HepG2 (cell line): ENCODE data around the gene TNFRSF6B. TPM values are rescaled to one million over a fixed set of nuclear protein-coding genes. Genes with fewer than 3 reads are reported as not detected.
A peak's percentile ranks its signal among the peaks of the same experiment; 100 is the strongest.

Experiments
- AGO2 ChIP-seq: fragments of 200-400 bp; formaldehyde crosslinking; optimal IDR thresholded peaks from 2 replicates; pipeline ENCODE3; 2017; ENCODE audit warnings: mild to moderate bottlenecking, low read depth, low read length, moderate library complexity
- FOXC1 ChIP-seq: sonication (generic); formaldehyde crosslinking; IDR thresholded peaks from 2 replicates; pipeline ENCODE4 v1.8.0; 2022; ENCODE audit warnings: mild to moderate bottlenecking, missing genetic modification reagents, borderline replicate concordance
- KAT7 ChIP-seq: IDR thresholded peaks from 2 replicates; pipeline ENCODE4 v1.6.1; 2018; ENCODE audit warnings: borderline replicate concordance, missing compliant biosample characterization
- MYNN ChIP-seq: sonication (generic); formaldehyde crosslinking; IDR thresholded peaks from 2 replicates; pipeline ENCODE4 v1.4.0; 2020; ENCODE audit warnings: mild to moderate bottlenecking, low read depth, missing genetic modification reagents
- SRSF1 ChIP-seq: fragments of 200-400 bp; formaldehyde crosslinking; optimal IDR thresholded peaks from 2 replicates; pipeline ENCODE3; 2017; ENCODE audit warnings: mild to moderate bottlenecking, low read depth, low read length, moderate library complexity
- ZMYM4 ChIP-seq: sonication (generic); formaldehyde crosslinking; IDR thresholded peaks from 2 replicates; pipeline ENCODE4 v1.8.1; 2023; ENCODE audit warnings: mild to moderate bottlenecking, missing genetic modification reagents
- ZNF20 ChIP-seq: sonication (generic); formaldehyde crosslinking; IDR thresholded peaks from 2 replicates; pipeline ENCODE4 v1.4.0; 2020; ENCODE audit warnings: mild to moderate bottlenecking, moderate library complexity, missing genetic modification reagents
- ZNF619 ChIP-seq: sonication (generic); formaldehyde crosslinking; IDR thresholded peaks from 2 replicates; pipeline ENCODE4 v1.4.0; 2020; ENCODE audit warnings: mild to moderate bottlenecking, missing genetic modification reagents
- ZNF839 ChIP-seq: sonication (generic); formaldehyde crosslinking; IDR thresholded peaks from 2 replicates; pipeline ENCODE4 v1.4.0; 2020; ENCODE audit warnings: missing genetic modification reagents, mild to moderate bottlenecking, borderline replicate concordance
- ZSCAN20 ChIP-seq: sonication (generic); formaldehyde crosslinking; IDR thresholded peaks from 2 replicates; pipeline ENCODE4 v1.4.0; 2020; ENCODE audit warnings: missing genetic modification reagents, mild to moderate bottlenecking, borderline replicate concordance
- polyA plus RNA-seq, 8 experiments: library from polyadenylated mRNA; depleted of rRNA in 3 of 8; stranded (reverse) in 7 of 8; unstranded in 1 of 8; fragments of >200 nt; fragmentation: Illumina TruSeq in 4 of 8; extraction: Trizol in 4 of 8; gene quantifications; 2 replicates each; pipeline versions ENCODE4 v1.2.1 to v1.2.3, GENCODE V29; 2011 to 2016; ENCODE audit warnings: low read depth in 4 of 8, missing spikeins in 1 of 8, mixed read lengths in 1 of 8; ENCODE audit not compliant: insufficient read depth in 1 of 8
- total RNA-seq, 5 experiments: library from RNA; depleted of rRNA; stranded (reverse); fragments of >200 nt; fragmentation: Illumina TruSeq; extraction: Trizol; gene quantifications; 2 replicates each; pipeline ENCODE4 v1.2.3, GENCODE V29; 2016; ENCODE audit warnings: low read depth in 1 of 5
- TF ChIP-seq, protein P1 (sequence below): sonication (generic); formaldehyde crosslinking; IDR thresholded peaks from 2 replicates; pipeline ENCODE4 v1.5.1; 2020; ENCODE audit warnings: mild to moderate bottlenecking, missing genetic modification reagents, borderline replicate concordance
- TF ChIP-seq, protein P2 (sequence below): sonication (generic); formaldehyde crosslinking; IDR thresholded peaks from 2 replicates; pipeline ENCODE4 v1.8.1; 2023; ENCODE audit warnings: mild to moderate bottlenecking, missing genetic modification reagents
- TF ChIP-seq, protein P3 (sequence below): IDR thresholded peaks from 2 replicates; pipeline ENCODE4 v1.6.1; 2016; ENCODE audit warnings: low read depth, missing genetic modification reagents, missing compliant biosample characterization
- TF ChIP-seq, protein P4 (sequence below): IDR thresholded peaks from 2 replicates; pipeline ENCODE4 v1.6.1; 2016; ENCODE audit warnings: mild to moderate bottlenecking, missing biosample characterization, missing genetic modification reagents
- TF ChIP-seq, protein P5 (sequence below): sonication (generic); formaldehyde crosslinking; IDR thresholded peaks from 2 replicates; pipeline ENCODE4 v1.5.0; 2020; ENCODE audit warnings: mild to moderate bottlenecking, missing genetic modification reagents

Gene TNFRSF6B
- total and polyA plus RNA-seq, 2 of the 13 experiments (the other 11 are each of a cell fraction or from before 2014, with no cell fraction given) = 0.24 TPM; not detected in 1

DNA sequence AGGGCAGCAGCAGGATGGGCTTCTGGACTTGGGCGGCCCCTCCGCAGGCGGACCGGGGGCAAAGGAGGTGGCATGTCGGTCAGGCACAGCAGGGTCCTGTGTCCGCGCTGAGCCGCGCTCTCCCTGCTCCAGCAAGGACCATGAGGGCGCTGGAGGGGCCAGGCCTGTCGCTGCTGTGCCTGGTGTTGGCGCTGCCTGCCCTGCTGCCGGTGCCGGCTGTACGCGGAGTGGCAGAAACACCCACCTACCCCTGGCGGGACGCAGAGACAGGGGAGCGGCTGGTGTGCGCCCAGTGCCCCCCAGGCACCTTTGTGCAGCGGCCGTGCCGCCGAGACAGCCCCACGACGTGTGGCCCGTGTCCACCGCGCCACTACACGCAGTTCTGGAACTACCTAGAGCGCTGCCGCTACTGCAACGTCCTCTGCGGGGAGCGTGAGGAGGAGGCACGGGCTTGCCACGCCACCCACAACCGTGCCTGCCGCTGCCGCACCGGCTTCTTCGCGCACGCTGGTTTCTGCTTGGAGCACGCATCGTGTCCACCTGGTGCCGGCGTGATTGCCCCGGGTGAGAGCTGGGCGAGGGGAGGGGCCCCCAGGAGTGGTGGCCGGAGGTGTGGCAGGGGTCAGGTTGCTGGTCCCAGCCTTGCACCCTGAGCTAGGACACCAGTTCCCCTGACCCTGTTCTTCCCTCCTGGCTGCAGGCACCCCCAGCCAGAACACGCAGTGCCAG, at the start of gene TNFRSF6B (continued):
- TF ChIP-seq AGO2 (peak; percentile 99), ZNF619 (CRISPR knock-in tag) (peak; percentile 55; the same call in 1 of the 2 replicates), ZNF839 (CRISPR knock-in tag) (0 out of 2 replicates have a peak, but pooled peaks have one; percentile 28), ZSCAN20 (0 out of 2 replicates have a peak, but pooled peaks have one; percentile 42), ZMYM4 (CRISPR knock-in tag) (0 out of 2 replicates have a peak, but pooled peaks have one; percentile 37), FOXC1 (CRISPR knock-in tag) (peak; percentile 88), KAT7 (CRISPR knock-in tag) (no peak), MYNN (CRISPR knock-in tag) (no peak), ZNF20 (CRISPR knock-in tag) (no peak), SRSF1 (peak; percentile 71)
- TF ChIP-seq, protein P1, sequence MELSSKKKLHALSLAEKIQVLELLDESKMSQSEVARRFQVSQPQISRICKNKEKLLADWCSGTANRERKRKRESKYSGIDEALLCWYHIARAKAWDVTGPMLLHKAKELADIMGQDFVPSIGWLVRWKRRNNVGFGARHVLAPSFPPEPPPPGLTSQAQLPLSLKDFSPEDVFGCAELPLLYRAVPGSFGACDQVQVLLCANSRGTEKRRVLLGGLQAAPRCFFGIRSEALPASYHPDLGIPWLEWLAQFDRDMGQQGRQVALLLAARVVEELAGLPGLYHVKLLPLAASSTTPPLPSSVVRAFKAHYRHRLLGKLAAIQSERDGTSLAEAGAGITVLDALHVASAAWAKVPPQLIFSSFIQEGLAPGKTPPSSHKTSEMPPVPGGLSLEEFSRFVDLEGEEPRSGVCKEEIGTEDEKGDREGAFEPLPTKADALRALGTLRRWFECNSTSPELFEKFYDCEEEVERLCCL = 0 out of 2 replicates have a peak, but pooled peaks have one; percentile 58
- TF ChIP-seq, protein P2, sequence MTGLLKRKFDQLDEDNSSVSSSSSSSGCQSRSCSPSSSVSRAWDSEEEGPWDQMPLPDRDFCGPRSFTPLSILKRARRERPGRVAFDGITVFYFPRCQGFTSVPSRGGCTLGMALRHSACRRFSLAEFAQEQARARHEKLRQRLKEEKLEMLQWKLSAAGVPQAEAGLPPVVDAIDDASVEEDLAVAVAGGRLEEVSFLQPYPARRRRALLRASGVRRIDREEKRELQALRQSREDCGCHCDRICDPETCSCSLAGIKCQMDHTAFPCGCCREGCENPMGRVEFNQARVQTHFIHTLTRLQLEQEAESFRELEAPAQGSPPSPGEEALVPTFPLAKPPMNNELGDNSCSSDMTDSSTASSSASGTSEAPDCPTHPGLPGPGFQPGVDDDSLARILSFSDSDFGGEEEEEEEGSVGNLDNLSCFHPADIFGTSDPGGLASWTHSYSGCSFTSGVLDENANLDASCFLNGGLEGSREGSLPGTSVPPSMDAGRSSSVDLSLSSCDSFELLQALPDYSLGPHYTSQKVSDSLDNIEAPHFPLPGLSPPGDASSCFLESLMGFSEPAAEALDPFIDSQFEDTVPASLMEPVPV = peak; percentile 9; the same call in 1 of the 2 replicates
- TF ChIP-seq, protein P3, sequence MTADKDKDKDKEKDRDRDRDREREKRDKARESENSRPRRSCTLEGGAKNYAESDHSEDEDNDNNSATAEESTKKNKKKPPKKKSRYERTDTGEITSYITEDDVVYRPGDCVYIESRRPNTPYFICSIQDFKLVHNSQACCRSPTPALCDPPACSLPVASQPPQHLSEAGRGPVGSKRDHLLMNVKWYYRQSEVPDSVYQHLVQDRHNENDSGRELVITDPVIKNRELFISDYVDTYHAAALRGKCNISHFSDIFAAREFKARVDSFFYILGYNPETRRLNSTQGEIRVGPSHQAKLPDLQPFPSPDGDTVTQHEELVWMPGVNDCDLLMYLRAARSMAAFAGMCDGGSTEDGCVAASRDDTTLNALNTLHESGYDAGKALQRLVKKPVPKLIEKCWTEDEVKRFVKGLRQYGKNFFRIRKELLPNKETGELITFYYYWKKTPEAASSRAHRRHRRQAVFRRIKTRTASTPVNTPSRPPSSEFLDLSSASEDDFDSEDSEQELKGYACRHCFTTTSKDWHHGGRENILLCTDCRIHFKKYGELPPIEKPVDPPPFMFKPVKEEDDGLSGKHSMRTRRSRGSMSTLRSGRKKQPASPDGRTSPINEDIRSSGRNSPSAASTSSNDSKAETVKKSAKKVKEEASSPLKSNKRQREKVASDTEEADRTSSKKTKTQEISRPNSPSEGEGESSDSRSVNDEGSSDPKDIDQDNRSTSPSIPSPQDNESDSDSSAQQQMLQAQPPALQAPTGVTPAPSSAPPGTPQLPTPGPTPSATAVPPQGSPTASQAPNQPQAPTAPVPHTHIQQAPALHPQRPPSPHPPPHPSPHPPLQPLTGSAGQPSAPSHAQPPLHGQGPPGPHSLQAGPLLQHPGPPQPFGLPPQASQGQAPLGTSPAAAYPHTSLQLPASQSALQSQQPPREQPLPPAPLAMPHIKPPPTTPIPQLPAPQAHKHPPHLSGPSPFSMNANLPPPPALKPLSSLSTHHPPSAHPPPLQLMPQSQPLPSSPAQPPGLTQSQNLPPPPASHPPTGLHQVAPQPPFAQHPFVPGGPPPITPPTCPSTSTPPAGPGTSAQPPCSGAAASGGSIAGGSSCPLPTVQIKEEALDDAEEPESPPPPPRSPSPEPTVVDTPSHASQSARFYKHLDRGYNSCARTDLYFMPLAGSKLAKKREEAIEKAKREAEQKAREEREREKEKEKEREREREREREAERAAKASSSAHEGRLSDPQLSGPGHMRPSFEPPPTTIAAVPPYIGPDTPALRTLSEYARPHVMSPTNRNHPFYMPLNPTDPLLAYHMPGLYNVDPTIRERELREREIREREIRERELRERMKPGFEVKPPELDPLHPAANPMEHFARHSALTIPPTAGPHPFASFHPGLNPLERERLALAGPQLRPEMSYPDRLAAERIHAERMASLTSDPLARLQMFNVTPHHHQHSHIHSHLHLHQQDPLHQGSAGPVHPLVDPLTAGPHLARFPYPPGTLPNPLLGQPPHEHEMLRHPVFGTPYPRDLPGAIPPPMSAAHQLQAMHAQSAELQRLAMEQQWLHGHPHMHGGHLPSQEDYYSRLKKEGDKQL (CRISPR knock-in tag) = 0 out of 2 replicates have a peak, but pooled peaks have one; percentile 35
- TF ChIP-seq, protein P4, sequence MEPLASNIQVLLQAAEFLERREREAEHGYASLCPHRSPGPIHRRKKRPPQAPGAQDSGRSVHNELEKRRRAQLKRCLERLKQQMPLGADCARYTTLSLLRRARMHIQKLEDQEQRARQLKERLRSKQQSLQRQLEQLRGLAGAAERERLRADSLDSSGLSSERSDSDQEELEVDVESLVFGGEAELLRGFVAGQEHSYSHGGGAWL = peak; percentile 47; the same call in 1 of the 2 replicates
- TF ChIP-seq, protein P5, sequence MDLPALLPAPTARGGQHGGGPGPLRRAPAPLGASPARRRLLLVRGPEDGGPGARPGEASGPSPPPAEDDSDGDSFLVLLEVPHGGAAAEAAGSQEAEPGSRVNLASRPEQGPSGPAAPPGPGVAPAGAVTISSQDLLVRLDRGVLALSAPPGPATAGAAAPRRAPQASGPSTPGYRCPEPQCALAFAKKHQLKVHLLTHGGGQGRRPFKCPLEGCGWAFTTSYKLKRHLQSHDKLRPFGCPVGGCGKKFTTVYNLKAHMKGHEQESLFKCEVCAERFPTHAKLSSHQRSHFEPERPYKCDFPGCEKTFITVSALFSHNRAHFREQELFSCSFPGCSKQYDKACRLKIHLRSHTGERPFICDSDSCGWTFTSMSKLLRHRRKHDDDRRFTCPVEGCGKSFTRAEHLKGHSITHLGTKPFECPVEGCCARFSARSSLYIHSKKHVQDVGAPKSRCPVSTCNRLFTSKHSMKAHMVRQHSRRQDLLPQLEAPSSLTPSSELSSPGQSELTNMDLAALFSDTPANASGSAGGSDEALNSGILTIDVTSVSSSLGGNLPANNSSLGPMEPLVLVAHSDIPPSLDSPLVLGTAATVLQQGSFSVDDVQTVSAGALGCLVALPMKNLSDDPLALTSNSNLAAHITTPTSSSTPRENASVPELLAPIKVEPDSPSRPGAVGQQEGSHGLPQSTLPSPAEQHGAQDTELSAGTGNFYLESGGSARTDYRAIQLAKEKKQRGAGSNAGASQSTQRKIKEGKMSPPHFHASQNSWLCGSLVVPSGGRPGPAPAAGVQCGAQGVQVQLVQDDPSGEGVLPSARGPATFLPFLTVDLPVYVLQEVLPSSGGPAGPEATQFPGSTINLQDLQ (CRISPR knock-in tag) = 0 out of 2 replicates have a peak, but pooled peaks have one; percentile 25
